HEK293 (cell line): ENCODE data around the gene PC.
A peak's percentile ranks its signal among the peaks of the same experiment; 100 is the strongest.

ENCODE experiments used
- BCL6B ChIP-seq: fragments of 450-650 bp; formaldehyde crosslinking; IDR thresholded peaks from 2 replicates; pipeline ENCODE4 v1.5.1; 2017; ENCODE audit warnings: missing biosample characterization, missing genetic modification characterization
- REST ChIP-seq: fragments of 450-650 bp; formaldehyde crosslinking; IDR thresholded peaks from 2 replicates; pipeline ENCODE4 v1.5.1; 2016; ENCODE audit warnings: missing biosample characterization, missing genetic modification characterization
- SP7 ChIP-seq: fragments of 450-650 bp; formaldehyde crosslinking; IDR thresholded peaks from 2 replicates; pipeline ENCODE4 v1.5.1; 2016; ENCODE audit warnings: missing biosample characterization, missing genetic modification characterization
- TSHZ1 ChIP-seq: fragments of 450-650 bp; formaldehyde crosslinking; IDR thresholded peaks from 2 replicates; pipeline ENCODE4 v1.5.1; 2016; ENCODE audit warnings: missing biosample characterization, missing genetic modification characterization, borderline replicate concordance
- YY1 ChIP-seq: fragments of 450-650 bp; formaldehyde crosslinking; IDR thresholded peaks from 2 replicates; pipeline ENCODE4 v1.5.1; 2018; ENCODE audit warnings: missing biosample characterization, missing genetic modification characterization
- ZNF146 ChIP-seq: fragments of 450-650 bp; formaldehyde crosslinking; IDR thresholded peaks from 2 replicates; pipeline ENCODE4 v1.5.1; 2016; ENCODE audit warnings: missing biosample characterization, missing genetic modification characterization
- ZNF157 ChIP-seq: fragments of 450-650 bp; formaldehyde crosslinking; IDR thresholded peaks from 2 replicates; pipeline ENCODE4 v1.5.1; 2016; ENCODE audit warnings: missing biosample characterization, missing genetic modification characterization
- ZNF223 ChIP-seq: fragments of 450-650 bp; formaldehyde crosslinking; IDR thresholded peaks from 2 replicates; pipeline ENCODE4 v1.5.1; 2016; ENCODE audit warnings: missing biosample characterization, missing genetic modification characterization
- ZNF266 ChIP-seq: fragments of 450-650 bp; formaldehyde crosslinking; IDR thresholded peaks from 2 replicates; pipeline ENCODE4 v1.5.1; 2016; ENCODE audit warnings: missing biosample characterization, missing genetic modification characterization, low read depth
- ZNF324 ChIP-seq: fragments of 450-650 bp; formaldehyde crosslinking; IDR thresholded peaks from 2 replicates; pipeline ENCODE4 v1.5.1; 2016; ENCODE audit warnings: missing biosample characterization, missing genetic modification characterization
- ZNF366 ChIP-seq: fragments of 450-650 bp; formaldehyde crosslinking; conservative IDR thresholded peaks from 2 replicates; pipeline ENCODE4 v1.5.1; 2016; ENCODE audit warnings: missing biosample characterization, missing genetic modification characterization
- ZNF433 ChIP-seq: fragments of 450-650 bp; formaldehyde crosslinking; IDR thresholded peaks from 2 replicates; pipeline ENCODE4 v1.5.1; 2016; ENCODE audit warnings: missing biosample characterization, missing genetic modification characterization, low read depth
- ZNF501 ChIP-seq: fragments of 450-650 bp; formaldehyde crosslinking; IDR thresholded peaks from 2 replicates; pipeline ENCODE4 v1.5.1; 2016; ENCODE audit warnings: missing biosample characterization, missing genetic modification characterization
- ZNF610 ChIP-seq: fragments of 450-650 bp; formaldehyde crosslinking; IDR thresholded peaks from 2 replicates; pipeline ENCODE4 v1.5.1; 2016; ENCODE audit warnings: missing biosample characterization, missing genetic modification characterization, borderline replicate concordance
- ZNF621 ChIP-seq: fragments of 450-650 bp; formaldehyde crosslinking; IDR thresholded peaks from 2 replicates; pipeline ENCODE4 v1.5.1; 2017; ENCODE audit warnings: missing biosample characterization, missing genetic modification characterization
- ZNF624 ChIP-seq: fragments of 450-650 bp; formaldehyde crosslinking; IDR thresholded peaks from 2 replicates; pipeline ENCODE4 v1.5.1; 2017; ENCODE audit warnings: missing biosample characterization, missing genetic modification characterization
- ZNF639 ChIP-seq: fragments of 450-650 bp; formaldehyde crosslinking; IDR thresholded peaks from 2 replicates; pipeline ENCODE4 v1.5.1; 2016; ENCODE audit warnings: missing biosample characterization, missing genetic modification characterization
- ZNF658 ChIP-seq: fragments of 450-650 bp; formaldehyde crosslinking; IDR thresholded peaks from 2 replicates; pipeline ENCODE4; 2016; ENCODE audit warnings: missing biosample characterization, missing genetic modification characterization
- ZNF664 ChIP-seq: fragments of 450-650 bp; formaldehyde crosslinking; IDR thresholded peaks from 2 replicates; pipeline ENCODE4 v1.5.1; 2016; ENCODE audit warnings: missing biosample characterization, missing genetic modification characterization
- ZNF677 ChIP-seq: fragments of 450-650 bp; IDR thresholded peaks from 2 replicates; pipeline ENCODE4 v1.5.0; 2018; ENCODE audit warnings: missing biosample characterization, mild to moderate bottlenecking, missing genetic modification characterization, moderate library complexity
- ZNF692 ChIP-seq: fragments of 450-650 bp; formaldehyde crosslinking; IDR thresholded peaks from 2 replicates; pipeline ENCODE4 v1.5.1; 2016; ENCODE audit warnings: missing biosample characterization, missing genetic modification characterization
- ZNF704 ChIP-seq: fragments of 450-650 bp; formaldehyde crosslinking; IDR thresholded peaks from 2 replicates; pipeline ENCODE4 v1.5.1; 2016; ENCODE audit warnings: missing biosample characterization, missing genetic modification characterization
- ZNF747 ChIP-seq: fragments of 450-650 bp; formaldehyde crosslinking; IDR thresholded peaks from 2 replicates; pipeline ENCODE4 v1.5.1; 2016; ENCODE audit warnings: missing biosample characterization, missing genetic modification characterization
- ZNF785 ChIP-seq: fragments of 450-650 bp; formaldehyde crosslinking; IDR thresholded peaks from 2 replicates; pipeline ENCODE4 v1.5.1; 2016; ENCODE audit warnings: missing biosample characterization, missing genetic modification characterization
- ZNF791 ChIP-seq: fragments of 450-650 bp; formaldehyde crosslinking; IDR thresholded peaks from 2 replicates; pipeline ENCODE4 v1.5.1; 2016; ENCODE audit warnings: missing biosample characterization, missing genetic modification characterization
- ZNF837 ChIP-seq: fragments of 450-650 bp; formaldehyde crosslinking; IDR thresholded peaks from 2 replicates; pipeline ENCODE4 v1.5.1; 2016; ENCODE audit warnings: missing biosample characterization, missing genetic modification characterization
- ZSCAN30 ChIP-seq: fragments of 450-650 bp; IDR thresholded peaks from 2 replicates; pipeline ENCODE4 v1.5.1; 2018; ENCODE audit warnings: missing biosample characterization, mild to moderate bottlenecking, missing genetic modification characterization, moderate library complexity

The PC gene

GRCh38 chr11:66842896-66843775 is 115.0 kb downstream of the PC start, which contains the start of gene RCE1 (continued):
- TF ChIP-seq ZNF692 (tag by site-specific recombination), result peak; percentile 24; the same call in 1 of the 2 replicates
- TF ChIP-seq ZNF433 (tag by site-specific recombination), result no peak
- peak; percentile 63 for TF ChIP-seq SP7
- no peak for TF ChIP-seq ZNF785 (tag by site-specific recombination)
- TF ChIP-seq ZNF324 (tag by site-specific recombination), result peak; percentile 82; the same call in 1 of the 2 replicates
- TF ChIP-seq ZNF658 (tag by site-specific recombination), result no peak
- TF ChIP-seq ZNF501 (tag by site-specific recombination), result peak; percentile 73
- TF ChIP-seq ZNF837 (tag by site-specific recombination), result no peak
- no peak for TF ChIP-seq TSHZ1 (tag by site-specific recombination)
- no peak for TF ChIP-seq ZNF639 (tag by site-specific recombination)
- peak; percentile 66; the same call in 1 of the 2 replicates for TF ChIP-seq ZSCAN30 (tag by site-specific recombination)
- TF ChIP-seq ZNF366 (tag by site-specific recombination), result no peak
- no peak for TF ChIP-seq ZNF157 (tag by site-specific recombination)
- 0 out of 2 replicates have a peak, but pooled peaks have one; percentile 17 for TF ChIP-seq ZNF223 (tag by site-specific recombination)
- no peak for TF ChIP-seq ZNF791
- no peak for TF ChIP-seq ZNF266 (tag by site-specific recombination)
- no peak for TF ChIP-seq ZNF610 (tag by site-specific recombination)
- TF ChIP-seq ZNF704, result no peak
- no peak for TF ChIP-seq ZNF664 (tag by site-specific recombination)
- TF ChIP-seq BCL6B (tag by site-specific recombination), result no peak
- no peak for TF ChIP-seq ZNF624 (tag by site-specific recombination)
- peak; percentile 37; the same call in 1 of the 2 replicates for TF ChIP-seq ZNF146 (tag by site-specific recombination)
- no peak for TF ChIP-seq ZNF677 (tag by site-specific recombination)
- peak; percentile 88 for TF ChIP-seq YY1 (tag by site-specific recombination)
- TF ChIP-seq ZNF621 (tag by site-specific recombination), result no peak
- TF ChIP-seq ZNF747 (tag by site-specific recombination), result no peak
- no peak for TF ChIP-seq REST (tag by site-specific recombination)
